PC-3 (cell line): ENCODE results near the gene NFATC2IP. TPM values are rescaled to one million over a fixed set of nuclear protein-coding genes. Genes with fewer than 3 reads are reported as not detected.

Source experiments
- ATAC-seq: fragments of 200-7000 bp; cut with Tn5 transposase; 2 replicates; pipeline ENCODE4 v1.9.1; 2020; ENCODE audit warnings: mild to moderate bottlenecking, moderate library complexity
- BruUV-seq: library from RNA; stranded (reverse); fragments of 400-500 nt; replicated peaks from 2 replicates; lab custom pipeline; 2021; lab: Mats Ljungman, UMichigan
- CTCF ChIA-PET: fragments of 300-600 bp; sonication (Branson Sonifier 250); formaldehyde crosslinking; loops from one replicate; lab custom pipeline; 2022; ENCODE audit warnings: antibody characterized with exemption; lab: Charles Lee
- POLR2A ChIA-PET: fragments of 300-600 bp; sonication (Branson Sonifier 250); formaldehyde crosslinking; loops from one replicate; lab custom pipeline; 2022; ENCODE audit warnings: antibody characterized with exemption; ENCODE audit not compliant: unreplicated experiment; lab: Charles Lee
- DNase-seq: peaks from one replicate; pipeline ENCODE4 v3.0.0-alpha.2; 2015
- H2AFZ ChIP-seq: fragments of 300-600 bp; sonication (generic); 2 replicates; pipeline ENCODE4 v1.6.0; 2016; ENCODE audit warnings: antibody characterized with exemption, low read length
- H3F3A ChIP-seq: fragments of 300-600 bp; sonication (generic); one replicate; pipeline ENCODE4 v1.6.0; 2017; ENCODE audit warnings: antibody characterized with exemption, low read length, control low read depth, mild to moderate bottlenecking; ENCODE audit not compliant: unreplicated experiment
- H3K27ac ChIP-seq: fragments of 300-600 bp; sonication (generic); 2 replicates; pipeline ENCODE4 v1.5.1; 2016; ENCODE audit warnings: mild to moderate bottlenecking, low read length
- H3K27me3 ChIP-seq: fragments of 300-600 bp; sonication (generic); 2 replicates; pipeline ENCODE4 v1.6.1; 2016; ENCODE audit warnings: low read length, mixed read lengths
- H3K36me3 ChIP-seq: fragments of 300-600 bp; sonication (generic); 2 replicates; pipeline ENCODE4 v1.6.1; 2016; ENCODE audit warnings: low read depth, mixed run types, low read length, mixed read lengths
- H3K4me1 ChIP-seq: fragments of 300-600 bp; sonication (generic); 2 replicates; pipeline ENCODE4 v1.5.1; 2016; ENCODE audit warnings: low read length; ENCODE audit not compliant: insufficient read depth
- H3K4me2 ChIP-seq: fragments of 300-600 bp; sonication (generic); 2 replicates; pipeline ENCODE4 v1.6.0; 2016; ENCODE audit warnings: low read length
- H3K4me3 ChIP-seq: fragments of 300-600 bp; sonication (generic); 2 replicates; pipeline ENCODE4 v1.5.1; 2016; ENCODE audit warnings: mild to moderate bottlenecking, low read length, mixed read lengths
- H3K79me2 ChIP-seq: fragments of 300-600 bp; sonication (generic); 2 replicates; pipeline ENCODE4 v1.6.1; 2017; ENCODE audit warnings: low read length, mixed read lengths
- H3K9ac ChIP-seq: fragments of 300-600 bp; sonication (generic); 2 replicates; pipeline ENCODE4 v1.6.0; 2016; ENCODE audit warnings: mild to moderate bottlenecking, low read length
- H3K9me2 ChIP-seq: fragments of 300-600 bp; sonication (generic); replicated peaks from 2 replicates; pipeline ENCODE4 v1.6.1; 2016; ENCODE audit warnings: mixed run types, low read length, mixed read lengths
- H3K9me3 ChIP-seq: fragments of 300-600 bp; sonication (generic); 2 replicates; pipeline ENCODE4 v1.6.1; 2016; ENCODE audit warnings: low read length, mixed read lengths
- H4K20me1 ChIP-seq: fragments of 300-600 bp; sonication (generic); 2 replicates; pipeline ENCODE4 v1.6.1; 2016; ENCODE audit warnings: low read length, mixed read lengths
- EZH2 ChIP-seq: fragments of 300-600 bp; sonication (generic); IDR thresholded peaks from one replicate; pipeline ENCODE4 v1.6.1; 2017; ENCODE audit warnings: antibody characterized with exemption, mild to moderate bottlenecking, low read length; ENCODE audit not compliant: unreplicated experiment
- EZH2phosphoT487 ChIP-seq: fragments of 300-600 bp; sonication (generic); IDR thresholded peaks from 2 replicates; pipeline ENCODE4 v1.6.1; 2018; ENCODE audit warnings: mild to moderate bottlenecking, antibody characterized with exemption, low read length, borderline replicate concordance
- intact Hi-C: fragments of 100-400 bp; cut with micrococcal nuclease; formaldehyde crosslinking; loops from 2 replicates; pipeline ENCODE4 v1.9.0; 2023
- total RNA-seq: library from RNA; depleted of rRNA; stranded (reverse); fragments of >200 nt; gene quantifications from 2 replicates; pipeline ENCODE4 v1.2.3, GENCODE V29; 2014
- TF ChIP-seq, protein P1 (sequence below): fragments of 300-600 bp; sonication (generic); conservative IDR thresholded peaks from 2 replicates; pipeline ENCODE4 v1.5.1; 2017; ENCODE audit warnings: antibody characterized with exemption, low read depth, mild to moderate bottlenecking, low read length

Gene NFATC2IP
- total RNA-seq, 1 experiment from 2014 or later, result 33.3 TPM

DNA sequence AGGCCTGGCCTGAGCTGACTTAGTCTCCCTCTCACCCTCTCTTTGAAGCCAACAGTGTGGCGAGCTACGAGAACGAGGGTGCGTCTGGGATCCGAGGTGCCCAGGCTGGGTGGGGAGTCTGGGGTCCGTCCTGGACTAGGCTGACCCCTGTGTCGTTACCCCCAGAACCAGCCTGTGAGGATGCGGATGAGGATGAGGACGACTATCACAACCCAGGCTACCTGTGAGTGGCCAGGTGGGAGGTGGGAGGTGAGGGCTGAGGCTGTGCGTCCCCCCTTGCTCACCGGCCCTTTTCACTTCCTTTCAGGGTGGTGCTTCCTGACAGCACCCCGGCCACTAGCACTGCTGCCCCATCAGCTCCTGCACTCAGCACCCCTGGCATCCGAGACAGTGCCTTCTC lies 35.8 kb downstream of the NFATC2IP start:
- no peak for DNase-seq
- CTCF ChIA-PET, result no interaction called here
- H3K27me3 ChIP-seq, result no peaks in the 10 kb centered on the region

DNA sequence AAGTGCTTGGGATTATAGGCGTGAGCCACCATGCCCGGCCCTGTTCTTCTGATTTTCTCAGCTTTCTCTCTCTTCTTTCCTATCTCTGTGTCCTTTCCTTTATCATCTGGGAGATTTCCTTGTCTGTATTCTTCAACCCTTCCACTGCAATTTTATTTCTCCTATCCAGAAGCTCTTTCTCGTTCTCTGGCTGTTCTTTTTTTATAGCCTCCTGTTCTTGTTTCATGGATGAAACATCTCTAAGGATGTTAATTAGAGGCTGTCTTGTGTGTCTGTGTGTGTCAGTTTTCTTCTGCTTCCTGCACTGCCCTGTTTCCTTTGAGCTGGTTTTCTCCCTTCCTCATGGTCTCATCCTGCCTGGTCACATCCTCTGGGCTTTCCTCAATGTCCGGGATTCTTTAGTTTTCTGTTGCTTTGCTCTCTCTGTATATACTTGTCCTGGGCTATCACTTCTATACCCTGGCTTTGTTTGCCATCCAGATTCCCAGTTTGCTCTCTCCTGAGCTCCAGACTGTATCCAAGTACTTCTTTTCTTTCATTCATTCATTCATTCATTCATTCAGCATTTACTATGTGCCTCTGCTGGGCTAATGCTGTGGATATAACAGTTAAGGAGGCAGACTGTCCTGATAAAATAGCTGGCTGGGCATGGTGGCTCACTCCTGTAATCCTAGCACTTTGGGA lies 36.6 kb downstream of the NFATC2IP start:
- TF ChIP-seq EZH2 (no peak), EZH2phosphoT487 (no peak)
- TF ChIP-seq, protein P1, sequence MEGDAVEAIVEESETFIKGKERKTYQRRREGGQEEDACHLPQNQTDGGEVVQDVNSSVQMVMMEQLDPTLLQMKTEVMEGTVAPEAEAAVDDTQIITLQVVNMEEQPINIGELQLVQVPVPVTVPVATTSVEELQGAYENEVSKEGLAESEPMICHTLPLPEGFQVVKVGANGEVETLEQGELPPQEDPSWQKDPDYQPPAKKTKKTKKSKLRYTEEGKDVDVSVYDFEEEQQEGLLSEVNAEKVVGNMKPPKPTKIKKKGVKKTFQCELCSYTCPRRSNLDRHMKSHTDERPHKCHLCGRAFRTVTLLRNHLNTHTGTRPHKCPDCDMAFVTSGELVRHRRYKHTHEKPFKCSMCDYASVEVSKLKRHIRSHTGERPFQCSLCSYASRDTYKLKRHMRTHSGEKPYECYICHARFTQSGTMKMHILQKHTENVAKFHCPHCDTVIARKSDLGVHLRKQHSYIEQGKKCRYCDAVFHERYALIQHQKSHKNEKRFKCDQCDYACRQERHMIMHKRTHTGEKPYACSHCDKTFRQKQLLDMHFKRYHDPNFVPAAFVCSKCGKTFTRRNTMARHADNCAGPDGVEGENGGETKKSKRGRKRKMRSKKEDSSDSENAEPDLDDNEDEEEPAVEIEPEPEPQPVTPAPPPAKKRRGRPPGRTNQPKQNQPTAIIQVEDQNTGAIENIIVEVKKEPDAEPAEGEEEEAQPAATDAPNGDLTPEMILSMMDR, result no peak
- Histone ChIP-seq H3K4me1 (no peaks in the 10 kb centered on the region), H3K27ac (no peak overlapping the region), H4K20me1 (no peaks in the 10 kb centered on the region), H2AFZ (no peak overlapping the region), H3K4me3 (no peak overlapping the region), H3F3A (no peaks in the 10 kb centered on the region), H3K79me2 (no peaks in the 10 kb centered on the region), H3K4me2 (no peak overlapping the region), H3K9me2 (no peaks in the 10 kb centered on the region), H3K9me3 (no peaks in the 10 kb centered on the region), H3K27me3 (no peaks in the 10 kb centered on the region), H3K36me3 (no peaks in the 10 kb centered on the region), H3K9ac (no peak overlapping the region)
- ChIA-PET CTCF (no interaction called here), POLR2A (no interaction called here)
- BruUV-seq, result no TSS peak
- ATAC-seq (no peak), DNase-seq (no peak)
- intact Hi-C loops, result no loop called here

More for the DNA sequence above, 35.8 kb downstream of the NFATC2IP start:
- Histone ChIP-seq H3K4me1 (no peaks in the 10 kb centered on the region), H3K9ac (no peak overlapping the region), H3K36me3 (0 out of 2 replicates have a peak, but pooled peaks cover under 1% of the 10 kb centered on the region), H3K27ac (no peak overlapping the region), H4K20me1 (no peaks in the 10 kb centered on the region), H3K9me2 (no peaks in the 10 kb centered on the region), H3K9me3 (no peaks in the 10 kb centered on the region), H3K4me3 (no peak overlapping the region), H3F3A (no peaks in the 10 kb centered on the region), H2AFZ (no peak overlapping the region), H3K4me2 (no peak overlapping the region), H3K79me2 (no peaks in the 10 kb centered on the region)
- intact Hi-C loops, result no loop called here
- no peak for TF ChIP-seq EZH2
- TF ChIP-seq, protein P1, result no peak
- TF ChIP-seq EZH2phosphoT487, result no peak
- POLR2A ChIA-PET, result no interaction called here
- BruUV-seq, result no TSS peak
- no peak for ATAC-seq

DNA sequence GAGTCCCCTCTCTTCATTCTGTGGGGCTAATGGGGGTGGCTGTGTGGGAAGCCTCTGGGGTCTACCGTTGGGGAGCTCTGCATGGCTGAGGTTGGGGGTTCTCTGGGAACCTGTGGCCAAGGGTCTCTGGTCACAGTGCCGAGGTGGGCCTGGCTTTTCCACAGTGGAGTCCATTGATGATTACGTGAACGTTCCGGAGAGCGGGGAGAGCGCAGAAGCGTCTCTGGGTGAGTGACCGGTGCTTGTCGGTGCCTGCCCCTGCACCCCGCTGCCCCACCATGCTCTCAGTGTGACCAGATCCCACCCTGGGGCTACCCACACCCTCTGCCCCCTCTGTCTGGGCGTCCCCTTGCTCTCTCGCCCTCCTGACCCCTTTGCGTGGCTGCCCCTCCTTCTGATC lies 38.6 kb downstream of the NFATC2IP start:
- no peak for TF ChIP-seq EZH2
- TF ChIP-seq, protein P1, result no peak
- TF ChIP-seq EZH2phosphoT487, result no peak
- Histone ChIP-seq H3K9me3 (no peaks in the 10 kb centered on the region), H3K9me2 (no peaks in the 10 kb centered on the region), H3K4me2 (no peak overlapping the region), H3K27ac (no peak overlapping the region), H3K27me3 (no peaks in the 10 kb centered on the region), H3K4me3 (no peak overlapping the region), H3K79me2 (no peaks in the 10 kb centered on the region), H3K9ac (no peak overlapping the region), H2AFZ (no peak overlapping the region), H4K20me1 (no peaks in the 10 kb centered on the region), H3K36me3 (no peaks in the 10 kb centered on the region), H3K4me1 (no peaks in the 10 kb centered on the region), H3F3A (no peaks in the 10 kb centered on the region)
- DNase-seq, result no peak
- intact Hi-C loops, result no loop called here
- ChIA-PET CTCF (no interaction called here), POLR2A (no interaction called here)
- no peak for ATAC-seq
- BruUV-seq, result no TSS peak
